Neutrophil (primary cell): ENCODE data around the gene PRRX2.

Experiments used
- H3K27ac ChIP-seq: fragments of 200-600 bp; sonication (generic); 2 replicates; pipeline ENCODE4 v1.5.1; 2016; ENCODE audit warnings: mild to moderate bottlenecking, moderate library complexity
- H3K27me3 ChIP-seq: fragments of 200-600 bp; sonication (generic); 2 replicates; pipeline ENCODE4 v1.6.0; 2016; ENCODE audit warnings: mild to moderate bottlenecking
- H3K36me3 ChIP-seq: fragments of 200-600 bp; sonication (generic); 2 replicates; pipeline ENCODE4 v1.5.1; 2017
- H3K4me1 ChIP-seq, 2 experiments: fragments of 200-600 bp in 1 of 2; sonication (generic) in 1 of 2; 1 replicate in 1 of 2; 2 replicates in 1 of 2; pipeline versions ENCODE4 v1.5.1 to v1.6.1; 2013 to 2016; ENCODE audit warnings: low read depth in 1 of 2, low read length in 1 of 2, mild to moderate bottlenecking in 1 of 2, moderate library complexity in 1 of 2; ENCODE audit not compliant: control insufficient read depth in 1 of 2, insufficient read depth in 1 of 2
- H3K4me3 ChIP-seq, 2 experiments: fragments of 200-600 bp in 1 of 2; sonication (generic) in 1 of 2; 1 replicate in 1 of 2; 2 replicates in 1 of 2; pipeline ENCODE4 v1.5.1; 2013 to 2016; ENCODE audit warnings: low read depth in 1 of 2, low read length in 1 of 2, mild to moderate bottlenecking in 1 of 2, moderate library complexity in 1 of 2
- H3K9me3 ChIP-seq: fragments of 200-600 bp; sonication (generic); 2 replicates; pipeline ENCODE4 v1.5.1; 2016
- TF ChIP-seq, protein P1 (sequence below): fragments of 200-600 bp; sonication (generic); IDR thresholded peaks from 2 replicates; pipeline ENCODE4 v1.5.1; 2016; ENCODE audit warnings: antibody characterized with exemption

The PRRX2 gene

DNA sequence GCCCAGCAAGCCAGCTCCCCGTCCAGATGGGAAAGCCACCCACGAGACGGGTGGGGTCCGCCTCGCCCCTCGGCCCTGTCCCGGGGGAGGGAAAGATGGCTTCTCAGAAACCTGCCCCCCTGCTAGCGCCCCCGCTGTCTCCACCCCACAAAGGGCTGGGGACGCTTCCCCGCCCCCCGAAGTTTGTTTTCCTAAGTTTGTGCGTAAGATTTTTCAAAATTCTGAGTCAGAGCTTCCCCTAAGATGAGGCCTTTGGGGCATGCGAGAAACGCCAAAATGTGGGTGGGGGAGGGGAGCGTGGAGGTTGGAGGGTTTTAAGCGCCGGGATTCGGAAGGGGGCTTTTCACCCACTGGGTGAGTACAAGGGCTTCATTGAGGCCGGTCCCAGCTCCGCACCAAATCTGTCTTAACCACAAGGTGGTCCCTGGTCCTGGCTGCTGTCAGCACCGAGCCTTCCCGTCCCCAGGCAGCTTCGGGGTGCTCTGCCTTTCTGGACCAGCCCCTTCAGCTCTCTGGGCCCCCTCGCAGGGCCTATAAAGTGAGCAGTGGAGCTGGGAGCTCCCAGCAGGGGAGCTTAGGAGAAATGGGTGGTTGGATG lies 32.3 kb downstream of the PRRX2 start:
- Histone ChIP-seq H3K4me3 (no peak overlapping the region), H3K27ac (no peak overlapping the region)
- TF ChIP-seq, protein P1, sequence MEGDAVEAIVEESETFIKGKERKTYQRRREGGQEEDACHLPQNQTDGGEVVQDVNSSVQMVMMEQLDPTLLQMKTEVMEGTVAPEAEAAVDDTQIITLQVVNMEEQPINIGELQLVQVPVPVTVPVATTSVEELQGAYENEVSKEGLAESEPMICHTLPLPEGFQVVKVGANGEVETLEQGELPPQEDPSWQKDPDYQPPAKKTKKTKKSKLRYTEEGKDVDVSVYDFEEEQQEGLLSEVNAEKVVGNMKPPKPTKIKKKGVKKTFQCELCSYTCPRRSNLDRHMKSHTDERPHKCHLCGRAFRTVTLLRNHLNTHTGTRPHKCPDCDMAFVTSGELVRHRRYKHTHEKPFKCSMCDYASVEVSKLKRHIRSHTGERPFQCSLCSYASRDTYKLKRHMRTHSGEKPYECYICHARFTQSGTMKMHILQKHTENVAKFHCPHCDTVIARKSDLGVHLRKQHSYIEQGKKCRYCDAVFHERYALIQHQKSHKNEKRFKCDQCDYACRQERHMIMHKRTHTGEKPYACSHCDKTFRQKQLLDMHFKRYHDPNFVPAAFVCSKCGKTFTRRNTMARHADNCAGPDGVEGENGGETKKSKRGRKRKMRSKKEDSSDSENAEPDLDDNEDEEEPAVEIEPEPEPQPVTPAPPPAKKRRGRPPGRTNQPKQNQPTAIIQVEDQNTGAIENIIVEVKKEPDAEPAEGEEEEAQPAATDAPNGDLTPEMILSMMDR = no peak

DNA sequence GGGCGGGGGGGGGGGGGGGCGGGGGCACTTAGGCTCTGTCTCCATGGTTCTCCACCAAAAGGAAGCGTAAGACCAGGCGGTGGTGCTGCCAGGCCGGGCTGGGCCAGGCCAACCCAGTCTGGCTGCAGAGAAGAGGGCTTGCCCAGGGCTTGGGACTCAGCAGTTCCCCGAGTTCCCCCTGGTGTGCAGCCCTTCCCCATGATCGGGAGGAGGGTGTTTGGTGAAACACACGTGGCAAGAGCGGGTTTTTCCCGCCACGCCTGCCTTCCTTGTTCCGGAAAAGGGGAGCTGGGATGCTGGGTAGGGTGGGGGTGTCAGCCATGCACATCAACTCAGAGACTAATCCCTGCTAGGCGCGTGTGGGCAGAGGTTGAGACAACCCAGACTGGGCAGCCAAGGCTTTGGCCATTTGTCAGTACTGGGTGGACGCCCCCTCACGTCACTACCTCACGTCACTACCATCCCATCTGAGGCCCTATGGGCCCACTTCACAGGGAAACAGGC lies 32.9 kb downstream of the PRRX2 start:
- no peak overlapping the region for H3K4me3 ChIP-seq
- no peak overlapping the region for H3K27ac ChIP-seq
- no peaks in the 10 kb centered on the region for H3K9me3 ChIP-seq
- TF ChIP-seq, protein P1 = no peak
- H3K4me1 ChIP-seq = no peaks in the 10 kb centered on the region
- H3K27me3 ChIP-seq = peaks cover 90% of the 10 kb centered on the region
- no peaks in the 10 kb centered on the region for H3K36me3 ChIP-seq

More for the DNA sequence above, 32.3 kb downstream of the PRRX2 start:
- no peaks in the 10 kb centered on the region for H3K4me1 ChIP-seq
- peaks cover 95% of the 10 kb centered on the region for H3K27me3 ChIP-seq
- no peaks in the 10 kb centered on the region for H3K9me3 ChIP-seq
- H3K36me3 ChIP-seq = no peaks in the 10 kb centered on the region

DNA sequence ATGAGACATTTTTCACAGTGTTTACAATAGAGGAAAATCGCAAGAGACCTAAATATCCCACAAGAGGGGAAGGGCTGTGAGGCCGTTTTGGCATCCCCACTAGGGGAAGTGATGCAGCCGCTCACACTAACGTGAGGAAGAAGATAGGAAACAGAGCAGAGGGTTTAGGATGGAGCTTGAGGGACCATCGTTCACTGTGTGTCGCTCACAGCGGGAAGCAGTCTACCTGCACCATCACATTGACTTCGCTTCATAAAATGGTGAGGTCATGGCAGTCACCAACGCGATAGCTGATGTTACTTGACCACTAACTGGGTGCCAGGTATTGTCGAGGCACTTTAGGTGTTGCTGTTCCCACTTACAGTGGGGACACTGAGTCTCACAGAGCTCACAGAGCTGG lies 35.6 kb downstream of the PRRX2 start:
- Histone ChIP-seq H3K9me3 (no peaks in the 10 kb centered on the region), H3K4me1 (no peaks in the 10 kb centered on the region), H3K27me3 (peaks cover 63% of the 10 kb centered on the region), H3K27ac (no peak overlapping the region), H3K4me3 (no peak overlapping the region), H3K36me3 (no peaks in the 10 kb centered on the region)
- TF ChIP-seq, protein P1 = no peak

DNA sequence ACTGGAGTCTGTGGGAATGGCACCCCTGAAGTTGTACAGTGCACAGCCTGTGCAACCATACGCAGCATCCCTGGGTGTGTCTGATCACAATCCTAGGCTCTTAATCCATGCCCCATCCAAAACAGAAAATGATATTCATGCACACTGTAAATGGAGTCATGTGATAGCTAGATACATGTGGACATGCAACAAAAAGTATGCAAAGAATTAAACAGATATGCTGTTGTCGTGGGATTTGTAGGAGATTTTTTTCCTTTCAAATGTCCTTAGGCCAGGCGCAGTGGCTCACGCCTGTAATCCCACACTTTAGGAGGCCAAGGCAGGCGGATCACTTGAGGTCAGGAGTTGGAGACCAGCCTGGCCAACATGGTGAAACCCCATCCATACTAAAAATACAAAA lies 36.1 kb downstream of the PRRX2 start:
- Histone ChIP-seq H3K4me1 (no peaks in the 10 kb centered on the region), H3K27me3 (peaks cover 58% of the 10 kb centered on the region), H3K4me3 (no peak overlapping the region), H3K27ac (no peak overlapping the region), H3K9me3 (no peaks in the 10 kb centered on the region), H3K36me3 (no peaks in the 10 kb centered on the region)
- TF ChIP-seq, protein P1 = no peak

DNA sequence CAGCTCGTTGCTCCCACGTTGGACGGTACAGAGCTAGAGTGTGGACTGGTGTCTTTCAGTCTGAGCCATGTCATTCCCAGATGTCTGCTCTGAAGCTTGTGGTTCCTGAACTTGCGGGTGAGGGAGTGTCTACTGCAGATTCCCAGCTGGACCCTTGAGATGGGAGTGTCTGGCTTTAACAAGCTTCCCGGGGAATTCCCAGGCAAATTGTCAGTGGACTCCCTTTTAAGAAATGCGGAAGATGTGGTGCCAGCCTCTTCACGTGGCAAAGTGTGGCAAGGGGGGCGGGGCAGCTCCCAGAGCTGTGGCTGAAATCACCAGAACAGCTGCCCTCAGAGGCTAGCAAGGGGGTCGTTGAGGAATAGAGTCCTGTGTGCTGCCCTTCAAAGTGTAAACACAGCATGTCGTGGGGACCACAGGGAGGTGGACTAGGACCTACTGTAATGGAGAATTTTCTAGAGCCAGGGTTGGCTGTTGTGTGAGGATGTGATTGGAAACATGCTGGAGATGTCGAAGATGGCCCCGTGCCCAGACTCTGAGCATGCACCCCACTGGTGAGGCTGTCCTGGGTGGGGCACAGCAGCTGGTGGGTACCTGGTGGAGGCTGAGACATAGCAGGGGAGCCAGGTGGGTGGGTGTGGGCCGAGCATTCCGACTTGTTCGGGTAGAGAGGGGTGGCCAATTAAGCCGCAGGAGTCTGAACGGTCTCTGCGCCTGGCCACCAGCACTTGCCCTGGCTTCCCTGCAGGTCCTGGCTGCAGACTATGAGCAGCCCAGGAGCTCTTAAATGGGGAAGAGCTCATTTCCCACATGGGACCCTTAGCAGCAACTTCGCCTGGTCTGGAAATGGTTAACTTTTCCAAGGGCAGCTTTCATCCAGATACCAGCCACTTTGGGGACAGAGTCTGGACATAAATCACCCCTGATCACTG lies 37.4 kb downstream of the PRRX2 start:
- no peaks in the 10 kb centered on the region for H3K36me3 ChIP-seq
- H3K4me3 ChIP-seq = no peak overlapping the region
- no peak overlapping the region for H3K27ac ChIP-seq
- H3K9me3 ChIP-seq = no peaks in the 10 kb centered on the region
- TF ChIP-seq, protein P1 = no peak
- peaks cover 45% of the 10 kb centered on the region for H3K27me3 ChIP-seq
- H3K4me1 ChIP-seq = no peaks in the 10 kb centered on the region
